Measurements from ENCODE around the gene HS2ST1.
"Not testable (repeated sequence)": the region's sequence is repeated elsewhere in the genome, so short reads cannot be mapped to it uniquely, and the experiment has no call there.

Gene HS2ST1

DNA sequence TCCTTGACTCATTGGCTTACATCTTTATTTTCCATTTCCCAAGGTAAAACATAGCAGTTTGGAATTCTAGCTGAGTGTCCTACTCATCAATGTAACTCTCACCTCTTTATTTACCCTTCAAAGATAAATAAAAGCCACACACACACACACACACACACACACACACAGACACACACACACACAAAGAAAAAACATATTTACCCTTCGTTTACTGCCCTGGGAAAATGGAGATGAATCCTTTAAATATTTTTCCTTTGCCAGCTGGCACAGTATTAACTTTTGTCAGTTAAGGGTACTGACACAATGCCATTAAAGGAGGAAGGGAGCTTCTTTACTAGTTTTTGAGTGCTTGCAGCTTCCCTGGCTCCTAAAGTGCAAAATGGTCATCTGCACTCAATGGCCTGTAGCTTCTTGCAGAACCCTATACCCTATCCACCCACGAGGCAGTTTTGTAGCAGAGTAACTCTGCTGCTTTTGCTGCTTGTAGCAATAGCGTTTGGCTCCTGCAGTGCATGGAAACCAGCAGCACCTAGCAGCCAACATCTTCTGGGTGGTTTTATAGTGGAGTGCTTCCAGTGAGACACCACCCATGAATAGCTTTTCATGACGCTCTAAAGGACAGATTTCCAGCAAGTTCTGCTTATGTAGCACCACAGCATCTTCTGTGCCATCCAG is 103.7 kb downstream of the HS2ST1 start:
- DNase-seq (ENCODE audit: low read depth, low spot score), result no peak
- Histone ChIP-seq H3K36me3 (ENCODE audit: control insufficient read depth, insufficient read depth, low read length) (no peaks in the 10 kb centered on the region), H3K4me3 (ENCODE audit: low read length) (no peak overlapping the region), H3K27me3 (ENCODE audit: control insufficient read depth, insufficient read depth, low read length) (no peaks in the 10 kb centered on the region), H3K9me3 (ENCODE audit: control insufficient read depth, insufficient read depth, low read length) (peaks cover under 1% of the 10 kb centered on the region; the same call in 1 of the 2 replicates), H3K27ac (ENCODE audit: low read length) (no peak overlapping the region), H3K4me1 (ENCODE audit: control insufficient read depth, insufficient read depth, low read length) (no peaks in the 10 kb centered on the region)
- WGBS (ENCODE audit: insufficient coverage, insufficient read length), result no CpG with 5 or more reads among the region's 4 CpGs

DNA sequence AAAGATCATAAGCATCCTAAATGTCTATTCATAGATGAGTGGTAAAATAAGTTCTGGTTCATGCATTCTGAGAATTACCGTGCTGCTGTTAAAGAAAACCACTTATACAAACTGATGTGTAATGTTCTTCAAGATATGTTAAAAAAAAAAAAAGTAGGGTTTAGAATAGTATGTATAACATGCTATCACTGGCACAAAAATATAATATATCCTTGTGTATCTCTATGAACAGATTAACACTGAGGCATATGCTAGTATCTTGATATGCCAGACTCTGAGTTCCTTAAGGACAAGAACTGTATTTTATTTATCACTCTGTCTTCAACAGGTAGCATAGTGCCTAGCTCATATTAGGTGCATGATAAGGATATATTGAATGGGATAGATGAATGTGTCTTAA is 108.9 kb downstream of the HS2ST1 start:
- no peaks in the 10 kb centered on the region for H3K27me3 ChIP-seq (ENCODE audit: control insufficient read depth, insufficient read depth, low read length)
- no peaks in the 10 kb centered on the region for H3K4me1 ChIP-seq (ENCODE audit: control insufficient read depth, insufficient read depth, low read length)
- WGBS (ENCODE audit: insufficient coverage, insufficient read length), result no CpG with 5 or more reads among the region's 1 CpG
- H3K9me3 ChIP-seq (ENCODE audit: control insufficient read depth, insufficient read depth, low read length), result no peaks in the 10 kb centered on the region
- no peak for DNase-seq (ENCODE audit: low read depth, low spot score)
- no peak overlapping the region for H3K4me3 ChIP-seq (ENCODE audit: low read length)
- H3K27ac ChIP-seq (ENCODE audit: low read length), result no peak overlapping the region
- H3K36me3 ChIP-seq (ENCODE audit: control insufficient read depth, insufficient read depth, low read length), result no peaks in the 10 kb centered on the region

DNA sequence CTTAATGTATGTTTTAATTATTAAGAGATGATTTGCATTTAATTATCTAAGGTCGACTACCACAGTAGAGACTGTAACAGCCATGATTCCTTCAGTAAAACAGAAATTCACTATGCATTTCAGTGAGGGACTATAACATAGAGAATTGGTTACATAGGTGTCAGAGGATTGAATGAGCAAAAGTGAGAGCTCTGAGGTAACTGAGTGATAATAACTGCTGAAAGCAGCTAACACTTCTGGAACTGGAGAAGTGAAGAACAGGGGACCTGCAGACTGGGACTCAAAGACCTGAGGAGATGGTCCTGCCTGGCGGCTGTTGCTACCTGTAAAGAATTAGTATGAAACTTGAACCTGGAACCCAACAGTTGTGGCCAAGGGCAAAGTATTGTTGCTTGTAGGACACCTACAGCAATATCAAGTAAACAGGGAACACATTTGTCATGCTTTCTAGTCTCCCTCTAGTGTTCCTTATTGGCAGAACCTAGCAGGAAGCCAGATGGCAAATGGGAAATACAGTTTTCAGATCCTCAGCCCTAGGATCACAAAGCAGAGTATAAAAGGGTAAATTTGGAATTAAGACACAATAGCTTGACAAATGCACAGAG is 110.6 kb downstream of the HS2ST1 start:
- DNase-seq (ENCODE audit: low read depth, low spot score), result peak; percentile 18
- no peak overlapping the region for H3K27ac ChIP-seq (ENCODE audit: low read length)
- no peaks in the 10 kb centered on the region for H3K27me3 ChIP-seq (ENCODE audit: control insufficient read depth, insufficient read depth, low read length)
- no CpG with 5 or more reads among the region's 2 CpGs for WGBS (ENCODE audit: insufficient coverage, insufficient read length)
- H3K4me1 ChIP-seq (ENCODE audit: control insufficient read depth, insufficient read depth, low read length), result no peaks in the 10 kb centered on the region
- H3K36me3 ChIP-seq (ENCODE audit: control insufficient read depth, insufficient read depth, low read length), result no peaks in the 10 kb centered on the region
- no peaks in the 10 kb centered on the region for H3K9me3 ChIP-seq (ENCODE audit: control insufficient read depth, insufficient read depth, low read length)
- H3K4me3 ChIP-seq (ENCODE audit: low read length), result no peak overlapping the region

DNA sequence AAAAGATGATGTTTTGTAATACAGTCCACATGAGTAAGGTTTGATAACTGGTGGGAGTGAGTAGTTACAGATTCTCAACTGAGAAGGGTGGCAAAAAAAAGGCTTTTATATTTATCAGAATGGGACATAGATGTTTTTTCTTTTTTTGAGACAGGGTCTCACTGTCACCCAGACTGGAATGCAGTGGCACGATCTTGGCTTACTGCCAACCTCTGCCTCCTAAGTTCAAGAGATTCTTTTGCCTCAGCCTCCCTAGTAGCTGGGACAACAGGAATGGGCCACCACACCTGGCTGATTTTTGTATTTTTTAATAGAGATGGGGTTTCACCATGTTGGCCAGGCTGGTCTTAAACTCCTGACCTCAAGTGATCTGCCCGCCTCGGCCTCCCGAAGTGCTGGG is 113.1 kb downstream of the HS2ST1 start:
- no CpG with 5 or more reads among the region's 4 CpGs for WGBS (ENCODE audit: insufficient coverage, insufficient read length)
- H3K36me3 ChIP-seq (ENCODE audit: control insufficient read depth, insufficient read depth, low read length); H3K27ac ChIP-seq (ENCODE audit: low read length); DNase-seq (ENCODE audit: low read depth, low spot score); H3K9me3 ChIP-seq (ENCODE audit: control insufficient read depth, insufficient read depth, low read length); H3K4me3 ChIP-seq (ENCODE audit: low read length); H3K27me3 ChIP-seq (ENCODE audit: control insufficient read depth, insufficient read depth, low read length); H3K4me1 ChIP-seq (ENCODE audit: control insufficient read depth, insufficient read depth, low read length): not testable (repeated sequence)

DNA sequence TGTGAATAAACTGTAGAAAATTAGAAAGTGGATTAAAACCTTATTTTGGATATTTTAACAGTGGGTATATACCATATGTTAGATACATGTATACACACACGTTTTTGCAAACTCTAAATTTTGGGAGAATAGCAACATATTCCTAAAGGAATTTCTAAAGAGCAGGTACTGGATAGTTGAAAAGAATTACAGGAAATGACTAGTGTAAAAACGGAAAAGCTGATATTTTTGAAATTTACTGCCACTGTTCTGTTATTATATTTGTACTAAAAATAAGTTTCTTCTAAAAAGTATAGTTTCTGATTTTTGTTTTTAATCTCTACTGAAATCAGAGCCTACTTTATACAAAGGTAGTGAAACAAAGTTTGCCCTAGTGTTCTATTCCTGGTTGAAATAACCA is 114.1 kb downstream of the HS2ST1 start:
- no peak overlapping the region for H3K4me3 ChIP-seq (ENCODE audit: low read length)
- no peaks in the 10 kb centered on the region for H3K9me3 ChIP-seq (ENCODE audit: control insufficient read depth, insufficient read depth, low read length)
- H3K27me3 ChIP-seq (ENCODE audit: control insufficient read depth, insufficient read depth, low read length), result no peaks in the 10 kb centered on the region
- H3K36me3 ChIP-seq (ENCODE audit: control insufficient read depth, insufficient read depth, low read length), result no peaks in the 10 kb centered on the region
- no peak for DNase-seq (ENCODE audit: low read depth, low spot score)
- H3K4me1 ChIP-seq (ENCODE audit: control insufficient read depth, insufficient read depth, low read length), result no peaks in the 10 kb centered on the region
- no CpG with 5 or more reads among the region's 2 CpGs for WGBS (ENCODE audit: insufficient coverage, insufficient read length)
- no peak overlapping the region for H3K27ac ChIP-seq (ENCODE audit: low read length)

DNA sequence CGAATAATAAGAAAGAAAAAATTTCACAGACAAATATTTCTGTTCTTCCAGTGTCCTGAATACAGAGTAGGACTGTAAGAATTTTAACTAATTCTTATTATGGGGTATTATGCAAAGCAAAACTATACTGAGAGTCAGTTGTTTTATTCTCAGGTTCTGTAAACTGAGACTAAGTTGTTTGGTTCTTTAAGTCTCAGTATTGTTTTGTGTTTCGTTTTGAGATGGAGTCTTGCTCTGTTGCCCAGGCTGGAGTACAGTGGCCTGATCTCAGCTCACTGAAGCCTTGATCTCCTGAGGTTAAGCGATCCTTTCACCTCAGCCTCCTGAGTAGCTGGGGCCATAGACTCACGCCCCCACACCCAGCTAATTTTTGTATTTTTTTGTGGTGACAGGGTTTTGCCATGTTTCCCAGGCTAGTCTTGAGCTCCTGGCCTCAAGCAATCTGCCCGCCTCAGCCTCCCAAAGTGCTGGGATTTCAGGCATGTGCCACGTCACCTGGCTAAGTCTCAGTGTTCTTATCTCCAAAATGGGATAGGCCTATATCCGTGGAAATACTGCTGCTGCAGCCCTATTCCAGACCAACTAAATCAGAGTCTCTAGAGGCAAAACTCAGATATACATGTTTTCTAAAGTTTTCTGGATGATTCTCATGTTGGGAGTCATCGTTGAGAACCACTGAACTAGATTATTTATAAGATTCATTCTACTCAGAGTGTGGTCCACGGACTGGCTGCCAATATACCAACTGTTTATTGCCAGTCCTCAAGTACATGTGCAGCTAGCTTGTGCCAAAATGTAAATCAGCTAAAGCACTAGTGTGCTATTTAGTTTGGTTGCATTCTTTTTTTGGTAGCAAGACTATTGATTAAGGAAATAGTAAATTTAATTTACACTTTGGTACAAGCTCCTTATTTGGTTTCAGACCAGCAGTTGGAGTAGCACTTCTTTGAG is 116.6 kb downstream of the HS2ST1 start:
- no peaks in the 10 kb centered on the region for H3K36me3 ChIP-seq (ENCODE audit: control insufficient read depth, insufficient read depth, low read length)
- H3K9me3 ChIP-seq (ENCODE audit: control insufficient read depth, insufficient read depth, low read length), result no peaks in the 10 kb centered on the region
- DNase-seq (ENCODE audit: low read depth, low spot score), result no peak
- whole genome bisulfite sequencing (ENCODE audit: insufficient coverage, insufficient read length), result no CpG with 5 or more reads among the region's 9 CpGs
- no peak overlapping the region for H3K27ac ChIP-seq (ENCODE audit: low read length)
- no peaks in the 10 kb centered on the region for H3K27me3 ChIP-seq (ENCODE audit: control insufficient read depth, insufficient read depth, low read length)
- H3K4me3 ChIP-seq (ENCODE audit: low read length), result no peak overlapping the region
- no peaks in the 10 kb centered on the region for H3K4me1 ChIP-seq (ENCODE audit: control insufficient read depth, insufficient read depth, low read length)

DNA sequence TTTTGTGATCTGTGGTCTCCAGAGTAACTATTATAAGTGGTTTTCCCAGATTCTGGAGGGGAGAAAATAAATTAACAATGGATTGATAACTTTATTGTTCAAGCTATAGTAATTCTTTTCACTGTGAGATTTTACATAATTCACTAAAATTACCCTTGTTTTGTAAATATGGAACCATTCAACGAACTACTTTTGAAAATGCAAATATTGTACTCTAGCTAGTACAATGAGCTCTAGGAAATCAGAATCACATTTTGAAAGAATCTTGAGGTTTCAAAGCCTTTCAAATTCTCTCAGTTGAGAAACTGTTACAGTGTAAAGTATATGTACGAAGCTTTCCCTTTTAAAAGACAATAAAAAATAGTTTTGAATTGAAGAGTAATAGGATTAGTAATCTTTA is 119.9 kb downstream of the HS2ST1 start:
- DNase-seq (ENCODE audit: low read depth, low spot score), result no peak
- Histone ChIP-seq H3K4me3 (ENCODE audit: low read length) (no peak overlapping the region), H3K27ac (ENCODE audit: low read length) (no peak overlapping the region), H3K36me3 (ENCODE audit: control insufficient read depth, insufficient read depth, low read length) (no peaks in the 10 kb centered on the region), H3K27me3 (ENCODE audit: control insufficient read depth, insufficient read depth, low read length) (no peaks in the 10 kb centered on the region), H3K9me3 (ENCODE audit: control insufficient read depth, insufficient read depth, low read length) (no peaks in the 10 kb centered on the region), H3K4me1 (ENCODE audit: control insufficient read depth, insufficient read depth, low read length) (no peaks in the 10 kb centered on the region)
- no CpG with 5 or more reads among the region's 2 CpGs for WGBS (ENCODE audit: insufficient coverage, insufficient read length)

DNA sequence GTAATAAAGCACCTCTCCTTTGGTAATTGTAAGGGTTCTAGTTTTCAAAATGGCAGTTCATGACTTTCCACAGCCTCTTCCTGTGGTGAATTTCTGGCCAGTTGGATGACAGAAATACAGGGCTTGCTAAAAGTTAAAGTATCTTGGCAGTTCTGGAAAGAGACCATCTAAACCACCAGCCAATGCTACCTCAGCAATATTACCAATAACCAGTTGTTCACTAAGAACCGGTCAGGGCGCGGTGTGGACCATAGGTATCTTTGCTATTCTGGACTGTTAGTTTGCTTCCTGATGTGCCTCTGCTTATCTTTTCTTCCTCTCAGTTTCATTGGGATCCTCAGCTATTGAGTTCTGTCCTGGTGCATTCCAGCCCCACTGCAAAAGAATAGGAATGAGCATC is 124.7 kb downstream of the HS2ST1 start:
- H3K27me3 ChIP-seq (ENCODE audit: control insufficient read depth, insufficient read depth, low read length), result no peaks in the 10 kb centered on the region
- H3K27ac ChIP-seq (ENCODE audit: low read length), result no peak overlapping the region
- no peaks in the 10 kb centered on the region for H3K9me3 ChIP-seq (ENCODE audit: control insufficient read depth, insufficient read depth, low read length)
- DNase-seq (ENCODE audit: low read depth, low spot score), result no peak
- H3K36me3 ChIP-seq (ENCODE audit: control insufficient read depth, insufficient read depth, low read length), result no peaks in the 10 kb centered on the region
- no CpG with 5 or more reads among the region's 3 CpGs for WGBS (ENCODE audit: insufficient coverage, insufficient read length)
- H3K4me3 ChIP-seq (ENCODE audit: low read length), result no peak overlapping the region
- H3K4me1 ChIP-seq (ENCODE audit: control insufficient read depth, insufficient read depth, low read length), result no peaks in the 10 kb centered on the region

DNA sequence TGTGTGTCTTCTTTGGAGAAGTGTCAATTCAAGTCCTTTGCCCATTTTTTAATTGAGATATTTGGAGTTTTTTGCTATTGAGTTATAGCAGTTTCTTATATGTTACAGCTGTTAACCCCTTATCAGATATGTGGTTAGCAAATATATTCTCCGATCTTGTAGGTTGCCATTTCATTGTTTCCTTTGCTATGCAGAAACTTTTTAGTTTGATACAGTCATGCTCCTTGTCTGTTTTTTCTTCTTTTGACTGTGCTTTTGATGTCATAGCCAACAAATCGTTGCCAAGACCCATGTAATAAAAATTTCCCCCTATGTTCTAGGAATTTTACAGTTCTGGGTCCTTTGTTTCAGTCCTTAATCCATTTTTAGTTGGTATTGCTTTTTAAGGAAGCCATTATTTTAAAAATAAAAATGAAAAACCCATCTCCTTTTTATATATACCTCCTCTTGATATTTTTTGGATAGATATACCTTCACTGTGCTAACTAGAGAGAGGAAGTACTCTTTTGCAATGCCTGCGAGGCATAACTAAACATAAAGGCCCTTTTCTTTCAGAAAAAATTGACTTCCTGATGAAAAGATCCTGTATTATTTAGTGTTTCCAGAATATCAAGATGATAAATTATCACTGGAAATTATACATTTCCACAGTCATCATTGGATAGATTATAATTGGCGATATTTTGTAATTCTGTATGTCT is 127.8 kb downstream of the HS2ST1 start:
- no peaks in the 10 kb centered on the region for H3K9me3 ChIP-seq (ENCODE audit: control insufficient read depth, insufficient read depth, low read length)
- no peak for DNase-seq (ENCODE audit: low read depth, low spot score)
- H3K27me3 ChIP-seq (ENCODE audit: control insufficient read depth, insufficient read depth, low read length), result no peaks in the 10 kb centered on the region
- no peak overlapping the region for H3K4me3 ChIP-seq (ENCODE audit: low read length)
- no CpG with 5 or more reads among the region's 4 CpGs for WGBS (ENCODE audit: insufficient coverage, insufficient read length)
- H3K36me3 ChIP-seq (ENCODE audit: control insufficient read depth, insufficient read depth, low read length), result no peaks in the 10 kb centered on the region
- no peak overlapping the region for H3K27ac ChIP-seq (ENCODE audit: low read length)
- no peaks in the 10 kb centered on the region for H3K4me1 ChIP-seq (ENCODE audit: control insufficient read depth, insufficient read depth, low read length)

DNA sequence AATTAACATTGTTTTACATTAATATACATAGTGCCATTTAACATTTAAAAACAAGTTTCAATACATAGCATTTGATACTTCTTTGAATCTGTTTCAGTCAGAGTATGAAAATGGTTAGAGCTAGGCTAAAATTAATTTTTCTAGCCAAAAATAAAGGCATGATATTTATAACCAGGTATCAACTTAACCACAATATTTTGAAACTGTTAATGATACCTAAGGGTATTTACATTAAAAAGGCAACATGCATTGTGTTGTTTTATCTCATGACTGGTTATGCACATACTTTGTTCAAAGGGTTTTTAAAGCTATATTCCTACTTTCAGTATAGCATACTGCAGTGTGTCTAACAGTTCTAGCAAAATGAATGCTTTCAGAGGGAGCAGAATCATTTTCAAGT is 130.0 kb downstream of the HS2ST1 start:
- no peak for DNase-seq (ENCODE audit: low read depth, low spot score)
- H3K4me1 ChIP-seq (ENCODE audit: control insufficient read depth, insufficient read depth, low read length), result no peaks in the 10 kb centered on the region
- no peak overlapping the region for H3K4me3 ChIP-seq (ENCODE audit: low read length)
- H3K36me3 ChIP-seq (ENCODE audit: control insufficient read depth, insufficient read depth, low read length), result no peaks in the 10 kb centered on the region
- H3K9me3 ChIP-seq (ENCODE audit: control insufficient read depth, insufficient read depth, low read length), result no peaks in the 10 kb centered on the region
- H3K27me3 ChIP-seq (ENCODE audit: control insufficient read depth, insufficient read depth, low read length), result no peaks in the 10 kb centered on the region
- H3K27ac ChIP-seq (ENCODE audit: low read length), result no peak overlapping the region
